HG03045 (cell line): ENCODE measurements around the gene CCDC102B.
"Not testable (repeated sequence)": the region's sequence is repeated elsewhere in the genome, so short reads cannot be mapped to it uniquely, and the experiment has no call there.

ENCODE experiments used
- ATAC-seq: cut with Tn5 transposase; IDR thresholded peaks from one replicate; pipeline ENCODE4 v1.9.1; 2021; ENCODE audit warnings: mild to moderate bottlenecking, moderate library complexity; ENCODE audit not compliant: unreplicated experiment

CCDC102B gene

GRCh38 chr18:68893354-68893753 is 95.5 kb downstream of the CCDC102B start:
- ATAC-seq = no peak

GRCh38 chr18:68897286-68897685 is 99.4 kb downstream of the CCDC102B start:
- no peak for ATAC-seq

- ATAC-seq = no peak
Measured at GRCh38 chr18:68909579-68909978, 111.7 kb downstream of the CCDC102B start.

- no peak for ATAC-seq
Measured at GRCh38 chr18:68915061-68915460, 117.2 kb downstream of the CCDC102B start.

- no peak for ATAC-seq
Measured at GRCh38 chr18:68916734-68917133, 118.9 kb downstream of the CCDC102B start.

GRCh38 chr18:68918216-68918615 is 120.3 kb downstream of the CCDC102B start:
- no peak for ATAC-seq

GRCh38 chr18:68919900-68920299 is 122.0 kb downstream of the CCDC102B start:
- no peak for ATAC-seq

- ATAC-seq = no peak
Measured at GRCh38 chr18:68922392-68922791, 124.5 kb downstream of the CCDC102B start.

GRCh38 chr18:68925268-68925667 is 127.4 kb downstream of the CCDC102B start:
- peak; percentile 70 for ATAC-seq

- ATAC-seq = no peak
Measured at GRCh38 chr18:68928762-68929675, 131.1 kb downstream of the CCDC102B start.

- no peak for ATAC-seq
Measured at GRCh38 chr18:68935686-68936085, 137.8 kb downstream of the CCDC102B start.

- no peak for ATAC-seq
Measured at GRCh38 chr18:68937029-68937599, 139.2 kb downstream of the CCDC102B start.

GRCh38 chr18:68940039-68940438 is 142.2 kb downstream of the CCDC102B start:
- ATAC-seq = no peak

GRCh38 chr18:68940754-68941153 is 142.9 kb downstream of the CCDC102B start:
- ATAC-seq = no peak

GRCh38 chr18:68942230-68942629 is 144.3 kb downstream of the CCDC102B start:
- no peak for ATAC-seq

- ATAC-seq = not testable (repeated sequence)
Measured at GRCh38 chr18:68943861-68944260, 146.0 kb downstream of the CCDC102B start.

- no peak for ATAC-seq
Measured at GRCh38 chr18:68944330-68944729, 146.4 kb downstream of the CCDC102B start.

GRCh38 chr18:68944826-68945225 is 146.9 kb downstream of the CCDC102B start:
- ATAC-seq = no peak

GRCh38 chr18:68948622-68949021 is 150.7 kb downstream of the CCDC102B start:
- ATAC-seq = no peak

GRCh38 chr18:68954738-68955137 is 156.9 kb downstream of the CCDC102B start:
- no peak for ATAC-seq

GRCh38 chr18:68956650-68957049 is 158.8 kb downstream of the CCDC102B start:
- no peak for ATAC-seq

GRCh38 chr18:68960355-68960754 is 162.5 kb downstream of the CCDC102B start:
- no peak for ATAC-seq
